C4-2B (cell line): ENCODE measurements around the gene VSX1.

Source experiments
- ZFX ChIP-seq: fragments of 450-650 bp; IDR thresholded peaks from 2 replicates; pipeline ENCODE4 v1.6.1; 2017
- TF ChIP-seq, protein P1 (sequence below): fragments of 450-650 bp; conservative IDR thresholded peaks from 2 replicates; pipeline ENCODE4 v1.5.1; 2017; ENCODE audit warnings: mild to moderate bottlenecking

DNA sequence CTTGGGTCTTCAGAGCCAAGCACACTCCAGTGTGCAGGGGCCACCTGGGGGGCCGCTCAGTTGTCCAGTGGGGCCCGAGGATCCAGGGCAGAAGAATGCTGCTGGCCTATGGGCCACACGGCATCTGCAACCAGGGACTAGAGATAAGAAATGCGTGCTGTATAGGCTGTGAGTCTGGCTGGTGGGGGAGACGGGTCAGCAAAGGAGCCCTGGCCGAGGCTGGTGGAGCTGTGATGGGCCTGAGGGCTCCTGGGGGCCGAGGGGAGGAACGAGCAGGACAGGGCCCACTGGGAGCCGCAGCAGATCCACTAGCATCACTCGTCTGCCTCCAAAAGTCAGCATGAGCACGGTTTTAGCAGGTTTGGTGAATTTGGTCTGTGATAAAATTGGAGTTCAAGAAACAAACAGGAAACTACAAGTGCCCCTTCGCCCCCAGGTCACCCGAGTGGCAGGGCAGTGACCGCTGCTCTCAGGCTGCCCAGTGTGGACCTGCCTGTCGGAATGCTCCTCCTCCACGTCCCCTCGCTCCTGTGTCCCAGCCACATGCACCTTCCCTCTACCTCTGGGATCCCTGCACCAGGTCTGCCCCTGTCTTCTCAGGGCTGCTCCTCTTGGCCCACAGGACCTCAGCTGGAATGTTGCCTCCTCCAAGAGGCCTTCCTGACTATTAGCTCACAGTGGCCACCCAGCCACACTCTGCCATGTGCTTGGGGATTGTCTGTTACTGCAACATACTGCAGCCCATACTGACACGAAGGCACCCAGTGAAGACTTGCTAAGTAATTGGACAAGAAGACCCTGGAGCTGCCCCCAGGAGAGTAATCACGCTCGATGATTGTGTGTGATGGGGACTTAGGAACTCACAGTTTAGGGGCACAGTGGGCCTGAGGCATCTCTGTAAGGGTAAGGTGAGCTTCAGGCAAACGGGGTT is 34.9 kb downstream of the VSX1 start:
- no peak for TF ChIP-seq ZFX
- TF ChIP-seq, protein P1, sequence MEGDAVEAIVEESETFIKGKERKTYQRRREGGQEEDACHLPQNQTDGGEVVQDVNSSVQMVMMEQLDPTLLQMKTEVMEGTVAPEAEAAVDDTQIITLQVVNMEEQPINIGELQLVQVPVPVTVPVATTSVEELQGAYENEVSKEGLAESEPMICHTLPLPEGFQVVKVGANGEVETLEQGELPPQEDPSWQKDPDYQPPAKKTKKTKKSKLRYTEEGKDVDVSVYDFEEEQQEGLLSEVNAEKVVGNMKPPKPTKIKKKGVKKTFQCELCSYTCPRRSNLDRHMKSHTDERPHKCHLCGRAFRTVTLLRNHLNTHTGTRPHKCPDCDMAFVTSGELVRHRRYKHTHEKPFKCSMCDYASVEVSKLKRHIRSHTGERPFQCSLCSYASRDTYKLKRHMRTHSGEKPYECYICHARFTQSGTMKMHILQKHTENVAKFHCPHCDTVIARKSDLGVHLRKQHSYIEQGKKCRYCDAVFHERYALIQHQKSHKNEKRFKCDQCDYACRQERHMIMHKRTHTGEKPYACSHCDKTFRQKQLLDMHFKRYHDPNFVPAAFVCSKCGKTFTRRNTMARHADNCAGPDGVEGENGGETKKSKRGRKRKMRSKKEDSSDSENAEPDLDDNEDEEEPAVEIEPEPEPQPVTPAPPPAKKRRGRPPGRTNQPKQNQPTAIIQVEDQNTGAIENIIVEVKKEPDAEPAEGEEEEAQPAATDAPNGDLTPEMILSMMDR = no peak
